RWPE2 (cell line): Measurements from ENCODE around the gene SLC2A5.

ENCODE experiments used
- ATAC-seq: fragments of 200-7000 bp; cut with Tn5 transposase; 3 replicates; pipeline ENCODE4 v1.9.1; 2021; ENCODE audit warnings: low read depth
- DNase-seq: peaks from one replicate; pipeline ENCODE4 v3.0.0-alpha.2; 2020; ENCODE audit warnings: low spot score
- H3K27ac ChIP-seq: fragments of 450-650 bp; 2 replicates; pipeline ENCODE4 v1.5.1; 2017; ENCODE audit warnings: mild to moderate bottlenecking; ENCODE audit not compliant: poor library complexity, severe bottlenecking
- H3K27me3 ChIP-seq: fragments of 250-450 bp; sonication (Bioruptor Pico); 2 replicates; pipeline ENCODE4 v1.5.1; 2021; ENCODE audit warnings: mild to moderate bottlenecking, moderate library complexity; ENCODE audit not compliant: insufficient read depth, poor library complexity, severe bottlenecking
- H3K36me3 ChIP-seq: fragments of 250-450 bp; sonication (Bioruptor Pico); 2 replicates; pipeline ENCODE4 v1.5.1; 2020; ENCODE audit warnings: low read depth, mild to moderate bottlenecking, moderate library complexity
- H3K4me1 ChIP-seq: fragments of 250-450 bp; sonication (Bioruptor Pico); 2 replicates; pipeline ENCODE4 v1.5.1; 2021; ENCODE audit warnings: mild to moderate bottlenecking, moderate library complexity; ENCODE audit not compliant: insufficient read depth, poor library complexity, severe bottlenecking
- H3K4me3 ChIP-seq: fragments of 250-450 bp; sonication (Bioruptor Pico); 2 replicates; pipeline ENCODE4 v1.5.1; 2021; ENCODE audit warnings: mild to moderate bottlenecking, moderate library complexity; ENCODE audit not compliant: severe bottlenecking
- H3K9me3 ChIP-seq: fragments of 250-450 bp; sonication (Bioruptor Pico); 2 replicates; pipeline ENCODE4 v1.5.1; 2021; ENCODE audit warnings: mild to moderate bottlenecking, moderate library complexity; ENCODE audit not compliant: severe bottlenecking
- CTCF ChIP-seq: fragments of 450-650 bp; IDR thresholded peaks from one replicate; pipeline ENCODE4 v1.5.1; 2017; ENCODE audit warnings: mild to moderate bottlenecking, moderate library complexity; ENCODE audit not compliant: poor library complexity, severe bottlenecking

SLC2A5 gene

GRCh38 chr1:9086045-9086444 lies 16.6 kb upstream of the SLC2A5 start:
- H3K27ac ChIP-seq = peak overlapping the region; percentile 61
- H3K27me3 ChIP-seq = no peaks in the 10 kb centered on the region
- peaks cover 17% of the 10 kb centered on the region for H3K4me1 ChIP-seq
- H3K9me3 ChIP-seq = no peaks in the 10 kb centered on the region
- ATAC-seq (no peak; the same call in 2 of the 3 replicates), DNase-seq (no peak)
- no peak for TF ChIP-seq CTCF
- H3K4me3 ChIP-seq = no peak overlapping the region
- no peaks in the 10 kb centered on the region for H3K36me3 ChIP-seq

GRCh38 chr1:9085306-9085940 lies 16.0 kb upstream of the SLC2A5 start:
- Histone ChIP-seq H3K9me3 (no peaks in the 10 kb centered on the region), H3K36me3 (no peaks in the 10 kb centered on the region), H3K4me3 (no peak overlapping the region), H3K4me1 (peaks cover 23% of the 10 kb centered on the region), H3K27me3 (no peaks in the 10 kb centered on the region), H3K27ac (peak overlapping the region; percentile 61)
- no peak for DNase-seq
- ATAC-seq = peak; percentile 13; the same call in 2 of the 3 replicates
- no peak for TF ChIP-seq CTCF

- Histone ChIP-seq H3K4me3 (no peak overlapping the region), H3K9me3 (no peaks in the 10 kb centered on the region), H3K27ac (peak overlapping the region; percentile 61), H3K36me3 (no peaks in the 10 kb centered on the region), H3K27me3 (no peaks in the 10 kb centered on the region), H3K4me1 (peaks cover 28% of the 10 kb centered on the region)
- peak; percentile 52 for ATAC-seq
- TF ChIP-seq CTCF = no peak
- no peak for DNase-seq
These were observed 15.5 kb upstream of the SLC2A5 start for GRCh38 chr1:9084906-9085305.

GRCh38 chr1:9081473-9081872 lies 12.0 kb upstream of the SLC2A5 start:
- no peak for TF ChIP-seq CTCF
- Histone ChIP-seq H3K36me3 (no peaks in the 10 kb centered on the region), H3K4me1 (peaks cover 47% of the 10 kb centered on the region), H3K9me3 (no peaks in the 10 kb centered on the region), H3K4me3 (no peak overlapping the region), H3K27ac (peak overlapping the region; percentile 70), H3K27me3 (no peaks in the 10 kb centered on the region)
- no peak for DNase-seq
- no peak for ATAC-seq

GRCh38 chr1:9080705-9081291 lies 11.4 kb upstream of the SLC2A5 start:
- ATAC-seq (peak; percentile 69), DNase-seq (no peak)
- Histone ChIP-seq H3K4me1 (peaks cover 45% of the 10 kb centered on the region), H3K9me3 (no peaks in the 10 kb centered on the region), H3K27me3 (no peaks in the 10 kb centered on the region), H3K4me3 (no peak overlapping the region), H3K27ac (peak overlapping the region; percentile 70), H3K36me3 (no peaks in the 10 kb centered on the region)
- TF ChIP-seq CTCF = no peak
